ENCODE results near the gene ASTN1. TPM values are rescaled to one million over a fixed set of nuclear protein-coding genes. Genes with fewer than 3 reads are reported as not detected.

Gene ASTN1
- total and polyA plus RNA-seq, 2 experiments from 2014 or later: 9.3 to 34.2 TPM

DNA sequence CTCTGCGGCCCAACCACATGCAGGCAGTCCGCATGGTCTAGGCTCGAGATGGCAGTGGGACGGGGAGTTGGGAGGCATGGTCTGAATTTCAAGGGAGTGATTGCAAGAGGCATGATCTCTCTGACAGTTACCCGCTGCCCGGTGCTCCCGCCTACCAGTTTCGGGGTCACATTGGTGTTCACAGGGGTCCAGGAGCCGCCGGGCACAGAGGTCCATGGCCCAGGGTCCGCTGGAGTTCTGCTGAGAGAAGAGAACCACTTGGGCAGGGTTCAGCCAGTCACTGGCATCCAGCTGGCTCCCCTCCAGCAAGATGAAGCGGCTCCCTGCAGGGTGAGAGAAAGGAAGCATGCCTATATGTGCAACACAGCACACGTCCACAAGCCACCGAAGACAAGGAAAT is 141.3 kb downstream of the ASTN1 start:
- DNase-seq (ENCODE audit: low read depth in 1 of 2, low spot score in 1 of 2): no peak
- H3K36me3 ChIP-seq: no peaks in the 10 kb centered on the region
- no peak overlapping the region for H3K4me3 ChIP-seq
- no peaks in the 10 kb centered on the region for H3K4me1 ChIP-seq (ENCODE audit: low read depth)
- no peaks in the 10 kb centered on the region for H3K27me3 ChIP-seq
- no peaks in the 10 kb centered on the region for H3K9me3 ChIP-seq (ENCODE audit: low read depth)
- TF ChIP-seq, protein P1, sequence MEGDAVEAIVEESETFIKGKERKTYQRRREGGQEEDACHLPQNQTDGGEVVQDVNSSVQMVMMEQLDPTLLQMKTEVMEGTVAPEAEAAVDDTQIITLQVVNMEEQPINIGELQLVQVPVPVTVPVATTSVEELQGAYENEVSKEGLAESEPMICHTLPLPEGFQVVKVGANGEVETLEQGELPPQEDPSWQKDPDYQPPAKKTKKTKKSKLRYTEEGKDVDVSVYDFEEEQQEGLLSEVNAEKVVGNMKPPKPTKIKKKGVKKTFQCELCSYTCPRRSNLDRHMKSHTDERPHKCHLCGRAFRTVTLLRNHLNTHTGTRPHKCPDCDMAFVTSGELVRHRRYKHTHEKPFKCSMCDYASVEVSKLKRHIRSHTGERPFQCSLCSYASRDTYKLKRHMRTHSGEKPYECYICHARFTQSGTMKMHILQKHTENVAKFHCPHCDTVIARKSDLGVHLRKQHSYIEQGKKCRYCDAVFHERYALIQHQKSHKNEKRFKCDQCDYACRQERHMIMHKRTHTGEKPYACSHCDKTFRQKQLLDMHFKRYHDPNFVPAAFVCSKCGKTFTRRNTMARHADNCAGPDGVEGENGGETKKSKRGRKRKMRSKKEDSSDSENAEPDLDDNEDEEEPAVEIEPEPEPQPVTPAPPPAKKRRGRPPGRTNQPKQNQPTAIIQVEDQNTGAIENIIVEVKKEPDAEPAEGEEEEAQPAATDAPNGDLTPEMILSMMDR (IDR thresholded peaks at IDR 0.05; ENCODE audit: low read depth, low read length): no peak
- no peak overlapping the region for H3K27ac ChIP-seq

DNA sequence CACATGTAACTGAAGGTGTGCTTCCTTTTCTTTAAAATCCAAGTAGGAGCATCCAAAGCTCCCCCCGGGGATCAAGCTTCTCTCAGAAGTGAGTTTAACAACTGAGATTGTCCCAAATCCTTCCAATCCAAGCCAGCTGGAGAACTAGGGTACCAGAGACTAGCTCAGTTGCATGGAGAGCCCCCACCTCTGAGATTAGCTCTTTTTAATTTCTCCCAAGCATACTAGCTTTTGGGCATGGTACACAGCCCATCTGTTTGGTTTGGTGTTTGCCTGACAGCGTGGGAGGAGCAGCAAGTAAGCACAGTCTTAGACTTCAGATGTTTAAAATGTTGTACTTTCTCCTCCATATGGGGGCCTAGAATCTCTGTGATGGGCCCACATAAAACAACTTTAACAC is 142.8 kb downstream of the ASTN1 start:
- TF ChIP-seq, protein P1 (IDR thresholded peaks at IDR 0.05; ENCODE audit: low read depth, low read length): no peak
- Histone ChIP-seq H3K27ac (no peak overlapping the region), H3K36me3 (no peaks in the 10 kb centered on the region), H3K9me3 (ENCODE audit: low read depth) (no peaks in the 10 kb centered on the region), H3K4me3 (no peak overlapping the region), H3K27me3 (no peaks in the 10 kb centered on the region), H3K4me1 (ENCODE audit: low read depth) (peaks cover 3% of the 10 kb centered on the region)
- DNase-seq (ENCODE audit: low read depth in 1 of 2, low spot score in 1 of 2): no peak

DNA sequence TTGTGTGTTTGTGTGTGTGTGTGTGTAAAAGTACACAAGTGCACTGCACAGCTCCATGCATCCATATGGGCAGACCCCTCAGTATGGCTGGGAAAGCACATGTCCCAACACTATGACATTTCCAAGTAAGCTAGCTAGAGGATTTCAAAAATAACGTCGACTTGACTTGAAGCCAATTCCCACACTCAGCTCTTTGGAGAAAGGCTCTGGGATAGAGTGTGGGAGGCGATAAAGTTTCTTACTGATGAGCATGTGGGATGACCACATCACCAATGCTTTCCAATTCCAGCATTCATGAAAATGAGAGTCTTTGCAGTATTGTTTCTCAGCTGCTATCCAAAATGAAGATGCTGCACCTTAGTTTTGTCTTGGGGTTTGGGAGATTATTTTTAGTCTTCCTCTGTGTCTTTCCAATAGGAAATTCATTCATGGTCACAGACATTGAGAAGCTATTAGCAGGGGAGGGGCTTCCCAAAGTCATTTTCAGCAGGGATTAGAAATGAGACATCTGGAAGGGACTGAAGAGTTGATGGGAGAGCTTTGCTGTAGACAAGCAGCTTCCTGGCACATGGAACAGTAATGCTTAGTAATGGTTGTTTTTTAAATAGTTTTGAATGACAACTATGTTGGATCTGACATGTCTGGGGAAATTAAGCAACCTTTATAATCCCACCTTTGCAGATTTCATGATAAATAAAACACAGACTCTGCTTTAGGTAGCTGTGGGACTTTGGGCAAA is 143.5 kb downstream of the ASTN1 start:
- no peaks in the 10 kb centered on the region for H3K9me3 ChIP-seq (ENCODE audit: low read depth)
- peaks cover 10% of the 10 kb centered on the region for H3K4me1 ChIP-seq (ENCODE audit: low read depth)
- peak in 1 of 2 donors; percentile 56 for DNase-seq (ENCODE audit: low read depth in 1 of 2, low spot score in 1 of 2)
- no peaks in the 10 kb centered on the region for H3K27me3 ChIP-seq
- no peak overlapping the region for H3K27ac ChIP-seq
- TF ChIP-seq, protein P1 (IDR thresholded peaks at IDR 0.05; ENCODE audit: low read depth, low read length): no peak
- no peaks in the 10 kb centered on the region for H3K36me3 ChIP-seq
- H3K4me3 ChIP-seq: no peak overlapping the region

DNA sequence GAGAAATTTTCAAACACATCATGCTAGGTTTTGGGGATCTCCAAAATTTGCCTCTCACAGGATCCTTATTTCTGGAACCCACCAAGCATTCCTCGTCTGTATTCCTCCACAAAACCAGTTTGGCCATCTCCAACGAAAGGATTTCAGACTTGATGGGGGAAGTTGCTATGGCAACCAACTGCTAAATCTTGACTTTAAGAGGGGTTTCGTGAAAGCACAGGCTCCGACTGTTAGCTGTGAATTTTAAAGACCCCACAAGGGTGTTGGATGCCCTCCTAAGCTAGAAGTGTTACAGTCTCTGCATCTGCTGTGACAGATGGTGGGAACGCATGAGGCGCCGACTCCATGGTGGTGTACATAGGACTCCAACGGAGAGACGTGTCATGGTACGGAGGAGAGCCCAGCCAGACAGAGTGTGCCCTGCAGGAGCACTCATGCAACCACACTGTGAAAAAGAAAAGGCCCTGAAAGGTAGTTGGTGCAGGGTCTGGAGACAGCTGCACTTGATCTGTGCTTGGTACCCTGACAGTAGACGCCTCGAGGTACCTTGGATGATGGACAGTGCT is 147.1 kb downstream of the ASTN1 start:
- no peak for DNase-seq (ENCODE audit: low read depth in 1 of 2, low spot score in 1 of 2)
- no peaks in the 10 kb centered on the region for H3K9me3 ChIP-seq (ENCODE audit: low read depth)
- H3K36me3 ChIP-seq: no peaks in the 10 kb centered on the region
- H3K27ac ChIP-seq: no peak overlapping the region
- H3K27me3 ChIP-seq: no peaks in the 10 kb centered on the region
- peaks cover 22% of the 10 kb centered on the region for H3K4me1 ChIP-seq (ENCODE audit: low read depth)
- no peak overlapping the region for H3K4me3 ChIP-seq
- TF ChIP-seq, protein P1 (IDR thresholded peaks at IDR 0.05; ENCODE audit: low read depth, low read length): no peak

DNA sequence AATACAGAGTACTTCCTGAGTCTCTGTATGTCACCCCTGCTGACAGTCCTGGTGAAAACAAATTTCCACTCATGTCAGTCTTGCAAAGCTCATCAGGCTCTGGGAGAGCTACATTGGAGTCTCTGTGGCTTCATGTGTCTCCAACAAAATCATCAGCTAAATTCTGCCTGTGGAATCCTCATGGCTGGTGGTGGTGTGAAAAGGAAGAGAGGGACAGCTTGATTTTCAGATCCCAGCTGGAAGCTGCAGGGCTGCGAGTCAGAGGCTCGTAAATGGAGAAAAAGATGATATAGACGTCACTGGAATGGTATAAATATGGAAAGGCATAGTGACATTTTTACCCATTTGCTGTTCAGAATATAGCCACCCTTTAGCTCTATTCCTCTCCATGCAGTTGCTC is 150.2 kb downstream of the ASTN1 start:
- no peak for DNase-seq (ENCODE audit: low read depth in 1 of 2, low spot score in 1 of 2)
- H3K4me3 ChIP-seq: no peak overlapping the region
- peaks cover 40% of the 10 kb centered on the region for H3K4me1 ChIP-seq (ENCODE audit: low read depth)
- H3K27ac ChIP-seq: peak overlapping the region; percentile 74
- no peaks in the 10 kb centered on the region for H3K27me3 ChIP-seq
- no peaks in the 10 kb centered on the region for H3K9me3 ChIP-seq (ENCODE audit: low read depth)
- TF ChIP-seq, protein P1 (IDR thresholded peaks at IDR 0.05; ENCODE audit: low read depth, low read length): no peak
- no peaks in the 10 kb centered on the region for H3K36me3 ChIP-seq

Measured in cardiac muscle cell (in vitro differentiated cells and primary cell).